Effector CD4-positive, alpha-beta T cell (primary cell): Measurements from ENCODE around the gene PFKFB4.
"Not testable (repeated sequence)": the region's sequence is repeated elsewhere in the genome, so short reads cannot be mapped to it uniquely, and the experiment has no call there.

Experiments used
- DNase-seq: peaks from one replicate; pipeline ENCODE4 v3.0.0-alpha.2; 2020

PFKFB4 gene

GRCh38 chr3:48486952-48487351 is 69.7 kb downstream of the PFKFB4 start:
- DNase-seq = no peak

GRCh38 chr3:48482822-48483221 is 73.8 kb downstream of the PFKFB4 start:
- not testable (repeated sequence) for DNase-seq

- not testable (repeated sequence) for DNase-seq
Observed at GRCh38 chr3:48480891-48481290, 75.7 kb downstream of the PFKFB4 start.

- peak; percentile 49 for DNase-seq
Observed at GRCh38 chr3:48478626-48479555, 77.7 kb downstream of the PFKFB4 start.

GRCh38 chr3:48477959-48478520 is 78.6 kb downstream of the PFKFB4 start:
- DNase-seq = no peak

- DNase-seq = no peak
Observed at GRCh38 chr3:48476426-48477053, 80.1 kb downstream of the PFKFB4 start.

GRCh38 chr3:48475188-48475587 is 81.4 kb downstream of the PFKFB4 start:
- DNase-seq = no peak

- no peak for DNase-seq
Observed at GRCh38 chr3:48474619-48475018, 82.0 kb downstream of the PFKFB4 start.

GRCh38 chr3:48474031-48474430 is 82.6 kb downstream of the PFKFB4 start:
- not testable (repeated sequence) for DNase-seq

GRCh38 chr3:48473617-48473952 is 83.0 kb downstream of the PFKFB4 start:
- DNase-seq = no peak

GRCh38 chr3:48472923-48473616 is 83.5 kb downstream of the PFKFB4 start:
- peak; percentile 90 for DNase-seq

- DNase-seq = no peak
Observed at GRCh38 chr3:48472673-48472922, 84.0 kb downstream of the PFKFB4 start.

- DNase-seq = no peak
Observed at GRCh38 chr3:48470286-48470685, 86.3 kb downstream of the PFKFB4 start.

GRCh38 chr3:48469046-48469915 is 87.3 kb downstream of the PFKFB4 start:
- DNase-seq = no peak

GRCh38 chr3:48468329-48468731 is 88.3 kb downstream of the PFKFB4 start:
- DNase-seq = no peak
